ENCODE data around the gene POLE4. TPM values are rescaled to one million over a fixed set of nuclear protein-coding genes. Genes with fewer than 3 reads are reported as not detected.

POLE4 gene
- total and polyA plus RNA-seq, 7 donors = 26.7 to 147 (median 51.7) TPM

GRCh38 chr2:74952575-74952974 is 5.9 kb upstream of the POLE4 start:
- Histone ChIP-seq H3K9me3 (peaks cover 0 to 3% (median 0%) of the 10 kb centered on the region in 4 donors), H3K27ac (no peak overlapping the region), H3K4me3 (no peak overlapping the region), H3K36me3 (no peaks in the 10 kb centered on the region), H3K4me1 (no peaks in the 10 kb centered on the region), H3K27me3 (no peaks in the 10 kb centered on the region)
- TF ChIP-seq EP300 (IDR thresholded peaks at IDR 0.05) (no peak), POLR2A (IDR thresholded peaks at IDR 0.05) (no peak), CTCF (IDR thresholded peaks at IDR 0.05) (no peak), POLR2AphosphoS5 (IDR thresholded peaks at IDR 0.05) (no peak)
- 95 to 97% methylated on average over 8 of the region's 8 CpGs for WGBS, 2 donors
- DNase-seq = no peak
- intact Hi-C loops (cut with DNase I) = no loop called here

- Histone ChIP-seq H3K4me1 (peaks cover 0 to 6% (median under 1%) of the 10 kb centered on the region in 4 donors), H3K9me3 (peaks cover 0 to 3% (median 0%) of the 10 kb centered on the region in 4 donors), H3K27me3 (no peaks in the 10 kb centered on the region), H3K27ac (no peak overlapping the region), H3K4me3 (no peak overlapping the region), H3K36me3 (no peaks in the 10 kb centered on the region)
- intact Hi-C loops (cut with DNase I) = no loop called here
- no peak for DNase-seq
- TF ChIP-seq POLR2AphosphoS5 (IDR thresholded peaks at IDR 0.05) (no peak), POLR2A (IDR thresholded peaks at IDR 0.05) (no peak)
- 88 to 89% methylated on average over 10 of the region's 10 CpGs for WGBS, 2 donors
Measured at GRCh38 chr2:74953796-74954499, 4.5 kb upstream of the POLE4 start.

GRCh38 chr2:74954500-74954874 is 4.0 kb upstream of the POLE4 start:
- no peaks in the 10 kb centered on the region for H3K27me3 ChIP-seq
- peaks cover 0 to 3% (median 0%) of the 10 kb centered on the region in 4 donors for H3K9me3 ChIP-seq
- TF ChIP-seq CTCF (IDR thresholded peaks at IDR 0.05) (no peak), EP300 (IDR thresholded peaks at IDR 0.05) (no peak), POLR2A (IDR thresholded peaks at IDR 0.05) (no peak), POLR2AphosphoS5 (IDR thresholded peaks at IDR 0.05) (no peak)
- H3K4me1 ChIP-seq = peaks cover 0 to 12% (median 5%) of the 10 kb centered on the region in 4 donors
- no peaks in the 10 kb centered on the region for H3K36me3 ChIP-seq
- intact Hi-C loops (cut with DNase I) = no loop called here
- no peak overlapping the region for H3K27ac ChIP-seq
- no peak overlapping the region for H3K4me3 ChIP-seq
- DNase-seq = no peak
- WGBS, 2 donors = 49 to 93% methylated on average over 4 of the region's 4 CpGs

GRCh38 chr2:74957886-74958273 is 563 bp upstream of the POLE4 start:
- intact Hi-C loops (cut with DNase I) = no loop called here
- DNase-seq = no peak
- H3K4me1 ChIP-seq = peaks cover 0 to 14% (median 9%) of the 10 kb centered on the region in 4 donors
- TF ChIP-seq POLR2A (IDR thresholded peaks at IDR 0.05) = no peak
- no peak for TF ChIP-seq EP300 (IDR thresholded peaks at IDR 0.05)
- no peak for TF ChIP-seq CTCF (IDR thresholded peaks at IDR 0.05)
- TF ChIP-seq POLR2AphosphoS5 (IDR thresholded peaks at IDR 0.05) = no peak
- peak overlapping the region; percentile 89 to 91 (median 90) for H3K27ac ChIP-seq
- peaks cover 0 to under 1% (median 0%) of the 10 kb centered on the region in 4 donors for H3K9me3 ChIP-seq
- H3K4me3 ChIP-seq = peak overlapping the region; percentile 49 to 68 (median 62)
- 60 to 66% methylated on average over 4 of the region's 4 CpGs for WGBS, 2 donors
- peaks cover 0 to 10% (median 0%) of the 10 kb centered on the region in 4 donors for H3K36me3 ChIP-seq
- H3K27me3 ChIP-seq = no peaks in the 10 kb centered on the region

- peak overlapping the region; percentile 49 to 68 (median 62) for H3K4me3 ChIP-seq
- TF ChIP-seq CTCF (IDR thresholded peaks at IDR 0.05) (no peak), POLR2A (IDR thresholded peaks at IDR 0.05) (no peak), POLR2AphosphoS5 (IDR thresholded peaks at IDR 0.05) (no peak), EP300 (IDR thresholded peaks at IDR 0.05) (no peak)
- peak overlapping the region; percentile 89 to 91 (median 90) for H3K27ac ChIP-seq
- 84 to 86% methylated on average over 10 of the region's 10 CpGs for WGBS, 2 donors
- DNase-seq = no peak
- intact Hi-C loops (cut with DNase I) = no loop called here
- no peaks in the 10 kb centered on the region for H3K9me3 ChIP-seq
- H3K4me1 ChIP-seq = peaks cover 0 to 14% (median 9%) of the 10 kb centered on the region in 4 donors
- H3K27me3 ChIP-seq = no peaks in the 10 kb centered on the region
- peaks cover 0 to 20% (median 0%) of the 10 kb centered on the region in 4 donors for H3K36me3 ChIP-seq
Measured at GRCh38 chr2:74959106-74959751, 786 bp downstream of the POLE4 start.
